A549 (cell line): ENCODE measurements around the gene PDP2.

ENCODE experiments used
- BCL3 ChIP-seq: fragments of >200 bp; sonication (Bioruptor Twin); formaldehyde crosslinking; IDR thresholded peaks from 3 replicates; pipeline ENCODE4 v1.6.1; 2016
- CEBPB ChIP-seq, 2 experiments: fragments of >200 bp in 1 of 2; sonication (Bioruptor Twin) in 1 of 2; formaldehyde crosslinking in 1 of 2; IDR thresholded peaks; 2 replicates each; pipeline ENCODE4 v1.6.1; 2012 to 2016
- CHD2 ChIP-seq: fragments of 150-350 bp; IDR thresholded peaks from 2 replicates; pipeline ENCODE4 v1.6.1; 2014; ENCODE audit warnings: low read length; ENCODE audit not compliant: partially characterized antibody
- CTCF ChIP-seq: fragments of >200 bp; sonication (Bioruptor Twin); formaldehyde crosslinking; IDR thresholded peaks from 3 replicates; pipeline ENCODE4 v1.5.1; 2016
- NR3C1 ChIP-seq: fragments of >200 bp; sonication (Bioruptor Twin); formaldehyde crosslinking; IDR thresholded peaks from 3 replicates; pipeline ENCODE4 v1.6.1; 2017
- RAD21 ChIP-seq, 2 experiments: fragments of >200 bp in 1 of 2; sonication (Bioruptor Twin) in 1 of 2; formaldehyde crosslinking in 1 of 2; IDR thresholded peaks in 1 of 2; conservative IDR thresholded peaks in 1 of 2; 2 replicates in 1 of 2; 3 replicates in 1 of 2; pipeline ENCODE4 v1.6.1; 2012 to 2018; ENCODE audit warnings: inconsistent platforms in 1 of 2
- REST ChIP-seq: fragments of 200-600 bp; sonication (generic); IDR thresholded peaks from 2 replicates; pipeline ENCODE4 v1.6.1; 2016; ENCODE audit warnings: antibody characterized with exemption, mild to moderate bottlenecking, moderate library complexity
- SREBF2 ChIP-seq: fragments of 450-650 bp; IDR thresholded peaks from 2 replicates; pipeline ENCODE4 v1.6.1; 2014; ENCODE audit warnings: mild to moderate bottlenecking, moderate library complexity
- ZFP36 ChIP-seq: fragments of 450-650 bp; IDR thresholded peaks from 2 replicates; pipeline ENCODE4 v1.6.1; 2014; ENCODE audit warnings: borderline replicate concordance; ENCODE audit not compliant: partially characterized antibody
- ZSCAN20 ChIP-seq: fragments of 250-450 bp; sonication (Bioruptor Pico); IDR thresholded peaks from 2 replicates; pipeline ENCODE4 v1.8.0; 2022; ENCODE audit warnings: mild to moderate bottlenecking, moderate library complexity

- TF ChIP-seq NR3C1 (no peak), ZSCAN20 (CRISPR knock-in tag) (no peak), RAD21 (conservative IDR thresholded peaks at IDR 0.05 in 1 of 2, IDR thresholded peaks at IDR 0.05 in 1 of 2) (no peak), CHD2 (no peak), CTCF (no peak), CEBPB (IDR thresholded peaks at IDR 0.05) (no peak), REST (no peak), SREBF2 (no peak), BCL3 (no peak), ZFP36 (no peak)
These were observed 34.7 kb downstream of the PDP2 start for GRCh38 chr16:66915041-66915440.
